HEK293 (cell line): ENCODE results near the gene PTPRN2.

Experiments used
- CTCF ChIA-PET: fragments of 350-600 bp; formaldehyde crosslinking; extraction: SDS; loops from one replicate; lab custom pipeline; 2021; ENCODE audit warnings: antibody characterized with exemption; lab: Yijun Ruan, JAX
- POLR2A ChIA-PET: fragments of 300-600 bp; formaldehyde crosslinking; extraction: SDS; loops from one replicate; lab custom pipeline; 2020; ENCODE audit warnings: antibody characterized with exemption, inconsistent platforms; lab: Yijun Ruan, JAX
- H3K27ac ChIP-seq: fragments of 200-500 bp; sonication (Bioruptor generic); 2 replicates; pipeline ENCODE4 v1.5.1; 2014; ENCODE audit warnings: low read depth, low read length, control low read depth, inconsistent platforms; ENCODE audit errors: extremely low read depth
- H3K36me3 ChIP-seq, 2 experiments: fragments of 200-500 bp in 1 of 2; sonication (Bioruptor generic) in 1 of 2; 1 replicate in 1 of 2; 2 replicates in 1 of 2; pipeline ENCODE4 v1.5.1; 2014 to 2017; ENCODE audit warnings: inconsistent platforms in 2 of 2, low read length in 2 of 2; ENCODE audit not compliant: control insufficient read depth in 2 of 2, insufficient read depth in 1 of 2
- H3K4me1 ChIP-seq: fragments of 200-500 bp; sonication (Bioruptor generic); 2 replicates; pipeline ENCODE4 v1.5.1; 2014; ENCODE audit warnings: mild to moderate bottlenecking, low read length, inconsistent platforms; ENCODE audit not compliant: control insufficient read depth, insufficient read depth
- H3K4me3 ChIP-seq: 2 replicates; pipeline ENCODE4 v1.5.1; 2011; ENCODE audit warnings: low read depth, mild to moderate bottlenecking, control low read depth, low read length, moderate library complexity
- H3K9me3 ChIP-seq: fragments of 200-500 bp; sonication (Bioruptor generic); 2 replicates; pipeline ENCODE4 v1.5.1; 2014; ENCODE audit warnings: low read depth, low read length, inconsistent platforms; ENCODE audit not compliant: control insufficient read depth, insufficient read depth
- BCL6B ChIP-seq: fragments of 450-650 bp; formaldehyde crosslinking; IDR thresholded peaks from 2 replicates; pipeline ENCODE4 v1.5.1; 2017; ENCODE audit warnings: missing biosample characterization, missing genetic modification characterization
- GLIS2 ChIP-seq: fragments of 450-650 bp; formaldehyde crosslinking; IDR thresholded peaks from 2 replicates; pipeline ENCODE4 v1.5.1; 2016; ENCODE audit warnings: missing biosample characterization, missing genetic modification characterization
- HOXA7 ChIP-seq: sonication (generic); formaldehyde crosslinking; IDR thresholded peaks from 2 replicates; pipeline ENCODE4 v1.8.1; 2022; ENCODE audit warnings: missing genetic modification reagents, borderline replicate concordance
- PRDM10 ChIP-seq: fragments of 450-650 bp; formaldehyde crosslinking; IDR thresholded peaks from 2 replicates; pipeline ENCODE4 v1.5.1; 2016; ENCODE audit warnings: missing biosample characterization, missing genetic modification characterization
- ZBTB7A ChIP-seq: fragments of 450-650 bp; formaldehyde crosslinking; IDR thresholded peaks from 2 replicates; pipeline ENCODE4 v1.5.1; 2016; ENCODE audit warnings: low read depth, missing biosample characterization, missing genetic modification characterization
- ZEB2 ChIP-seq: fragments of 450-650 bp; formaldehyde crosslinking; IDR thresholded peaks from 2 replicates; pipeline ENCODE4 v1.5.1; 2016; ENCODE audit warnings: missing biosample characterization, missing genetic modification characterization
- ZFP3 ChIP-seq: fragments of 450-650 bp; formaldehyde crosslinking; IDR thresholded peaks from 2 replicates; pipeline ENCODE4 v1.5.1; 2016; ENCODE audit warnings: low read depth, missing biosample characterization, missing genetic modification characterization
- ZFP37 ChIP-seq: fragments of 450-650 bp; formaldehyde crosslinking; IDR thresholded peaks from 2 replicates; pipeline ENCODE4 v1.5.1; 2016; ENCODE audit warnings: missing biosample characterization, missing genetic modification characterization
- ZNF184 ChIP-seq: fragments of 450-650 bp; IDR thresholded peaks from 2 replicates; pipeline ENCODE4 v1.5.1; 2018; ENCODE audit warnings: missing biosample characterization, mild to moderate bottlenecking, missing genetic modification characterization
- ZNF221 ChIP-seq: fragments of 450-650 bp; formaldehyde crosslinking; IDR thresholded peaks from 2 replicates; pipeline ENCODE4 v1.5.1; 2017; ENCODE audit warnings: missing biosample characterization, missing genetic modification characterization, borderline replicate concordance
- ZNF223 ChIP-seq: fragments of 450-650 bp; formaldehyde crosslinking; IDR thresholded peaks from 2 replicates; pipeline ENCODE4 v1.5.1; 2016; ENCODE audit warnings: missing biosample characterization, missing genetic modification characterization
- ZNF280C ChIP-seq: fragments of 450-650 bp; formaldehyde crosslinking; IDR thresholded peaks from 2 replicates; pipeline ENCODE4 v1.5.1; 2016; ENCODE audit warnings: missing biosample characterization, missing genetic modification characterization
- ZNF394 ChIP-seq: fragments of 450-650 bp; formaldehyde crosslinking; IDR thresholded peaks from 2 replicates; pipeline ENCODE4 v1.5.1; 2016; ENCODE audit warnings: missing biosample characterization, missing genetic modification characterization, mild to moderate bottlenecking, moderate library complexity, borderline replicate concordance
- ZNF404 ChIP-seq: fragments of 450-650 bp; formaldehyde crosslinking; IDR thresholded peaks from 2 replicates; pipeline ENCODE4 v1.5.1; 2017; ENCODE audit warnings: missing biosample characterization, missing genetic modification characterization
- ZNF433 ChIP-seq: fragments of 450-650 bp; formaldehyde crosslinking; IDR thresholded peaks from 2 replicates; pipeline ENCODE4 v1.5.1; 2016; ENCODE audit warnings: missing biosample characterization, missing genetic modification characterization, low read depth
- ZNF510 ChIP-seq: fragments of 450-650 bp; formaldehyde crosslinking; IDR thresholded peaks from 2 replicates; pipeline ENCODE4 v1.5.1; 2018; ENCODE audit warnings: mild to moderate bottlenecking, missing genetic modification characterization, missing biosample characterization; ENCODE audit not compliant: insufficient replicate concordance
- ZNF664 ChIP-seq: fragments of 450-650 bp; formaldehyde crosslinking; IDR thresholded peaks from 2 replicates; pipeline ENCODE4 v1.5.1; 2016; ENCODE audit warnings: missing biosample characterization, missing genetic modification characterization

Gene PTPRN2

GRCh38 chr7:158460665-158461064 lies 127.0 kb downstream of the PTPRN2 start:
- no peaks in the 10 kb centered on the region for H3K4me1 ChIP-seq
- no peaks in the 10 kb centered on the region for H3K36me3 ChIP-seq
- ChIA-PET POLR2A (no interaction called here), CTCF (no interaction called here)
- H3K27ac ChIP-seq = no peak overlapping the region
- no peak overlapping the region for H3K4me3 ChIP-seq
- no peak for TF ChIP-seq ZFP37 (tag by site-specific recombination)
- no peak for TF ChIP-seq BCL6B (tag by site-specific recombination)
- TF ChIP-seq GLIS2 (tag by site-specific recombination) = no peak
- TF ChIP-seq ZNF223 (tag by site-specific recombination) = no peak
- TF ChIP-seq ZEB2 (tag by site-specific recombination) = no peak
- no peak for TF ChIP-seq ZNF221
- no peak for TF ChIP-seq ZNF184 (tag by site-specific recombination)
- no peak for TF ChIP-seq ZNF404
- no peak for TF ChIP-seq ZNF394 (tag by site-specific recombination)
- no peak for TF ChIP-seq ZNF433 (tag by site-specific recombination)
- H3K9me3 ChIP-seq = no peaks in the 10 kb centered on the region

GRCh38 chr7:158458716-158459282 lies 128.8 kb downstream of the PTPRN2 start:
- ChIA-PET CTCF (interaction anchor here (0.6 kb wide), 1 partner anchor 571 kb away, joined by 3 read pairs; no protein-coding TSS in a partner anchor), POLR2A (no interaction called here)
- no peaks in the 10 kb centered on the region for H3K9me3 ChIP-seq
- no peak overlapping the region for H3K4me3 ChIP-seq
- TF ChIP-seq ZFP3 (tag by site-specific recombination) (no peak), ZBTB7A (tag by site-specific recombination) (no peak), ZNF280C (no peak), ZNF510 (tag by site-specific recombination) (no peak), ZNF394 (tag by site-specific recombination) (no peak), ZNF664 (no peak), HOXA7 (CRISPR knock-in tag) (no peak), PRDM10 (tag by site-specific recombination) (no peak)
- TF ChIP-seq, all 188 proteins: peak for 0
- H3K4me1 ChIP-seq = no peaks in the 10 kb centered on the region
- H3K27ac ChIP-seq = no peak overlapping the region
- no peaks in the 10 kb centered on the region for H3K36me3 ChIP-seq
